OCI-LY3 (cell line): Measurements from ENCODE around the gene ARMC8.

Source experiments
- CTCF ChIP-seq: fragments of 200-600, 300-600 bp; sonication (generic); IDR thresholded peaks from 2 replicates; pipeline ENCODE4 v1.5.1; 2014; ENCODE audit warnings: antibody characterized with exemption, low read length, low read depth
- EZH2phosphoT487 ChIP-seq: fragments of 200-600 bp; shearing (Covaris generic); IDR thresholded peaks from 2 replicates; pipeline ENCODE4 v1.6.1; 2018; ENCODE audit warnings: antibody characterized with exemption, mixed run types, low read depth

GRCh38 chr3:138139691-138140090, 47.4 kb upstream of the ARMC8 start:
- TF ChIP-seq CTCF (no peak), EZH2phosphoT487 (no peak)
